ENCODE measurements around the gene SLC30A2. TPM values are rescaled to one million over a fixed set of nuclear protein-coding genes. Genes with fewer than 3 reads are reported as not detected.

SLC30A2 gene
- total and polyA plus RNA-seq, 2 of the 13 experiments (the other 11 are each of a cell fraction or from before 2014, with no cell fraction given) = not detected

DNA sequence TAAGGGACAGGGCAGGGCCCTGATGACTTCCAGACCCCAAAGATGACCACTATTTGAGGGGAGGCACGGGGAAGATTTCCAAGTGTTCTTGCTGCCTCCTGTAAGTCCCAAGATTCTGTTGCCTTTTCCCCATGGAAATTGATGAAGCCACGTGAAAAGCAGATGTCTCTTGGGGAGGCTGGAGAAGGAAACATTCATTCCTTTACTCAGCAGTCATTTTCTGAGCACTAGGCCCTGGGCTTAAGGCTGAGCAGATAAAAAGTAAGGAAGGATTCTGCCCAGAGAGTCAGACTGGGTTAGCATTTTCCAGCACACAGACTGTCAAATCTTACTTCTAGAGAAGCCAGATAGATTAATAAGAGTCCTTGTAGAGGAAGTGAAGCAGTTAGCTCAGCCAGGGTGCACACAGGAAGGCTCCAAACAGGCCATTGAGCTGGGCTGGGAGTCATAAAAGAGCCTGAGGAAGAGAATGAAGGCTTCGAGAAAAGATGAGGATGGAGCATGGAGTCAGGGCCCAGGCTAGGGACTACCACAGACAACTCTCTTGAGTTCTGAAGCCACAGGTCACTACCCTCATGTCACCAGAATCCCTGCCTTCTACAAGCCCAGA, 14.2 kb downstream of the SLC30A2 start:
- Histone ChIP-seq H3K9me3 (ENCODE audit: low read length) (no peaks in the 10 kb centered on the region), H3K79me2 (ENCODE audit: insufficient read depth, low read length) (no peaks in the 10 kb centered on the region), H2AFZ (ENCODE audit: low read length) (no peak overlapping the region), H3K4me1 (ENCODE audit: insufficient read depth, low read length) (peaks cover 62% of the 10 kb centered on the region), H3K9ac (ENCODE audit: insufficient read depth, low read depth, low read length) (no peak overlapping the region), H3K27me3 (ENCODE audit: control insufficient read depth in 1 of 2, insufficient read depth in 2 of 2, low read length in 2 of 2) (peaks cover 0 to 21% of the 10 kb centered on the region in 2 experiments; a peak in 4 of 5 replicates), H3K27ac (ENCODE audit: extremely low read length, insufficient read depth, low read length) (no peak overlapping the region), H3K4me3 (replicated peaks in 1 of 3; ENCODE audit: insufficient read depth in 1 of 3, low read depth in 2 of 3, low read length in 3 of 3) (no peak overlapping the region), H3K36me3 (replicated peaks in 1 of 2; ENCODE audit: control insufficient read depth in 1 of 2, insufficient read depth in 2 of 2, low read length in 2 of 2) (no peaks in the 10 kb centered on the region), H3K4me2 (ENCODE audit: low read depth, low read length) (no peak overlapping the region), H4K20me1 (ENCODE audit: insufficient read depth, low read length) (no peaks in the 10 kb centered on the region)
- 4% methylated on average over 3 of the region's 3 CpGs for WGBS (ENCODE audit: low lambda C conversion rate)
- DNase-seq (ENCODE audit: low spot score) = no peak
- CTCF ChIA-PET (ENCODE audit: low intra/inter-chr PET ratio, low total read pairs) = no interaction called here
- ATAC-seq = no peak
- intact Hi-C loops (cut with micrococcal nuclease; ENCODE audit: unreplicated experiment) = no loop called here
- no peak for FAIRE-seq
- BruUV-seq (replicated peaks) = no TSS peak
- POLR2A ChIA-PET = no interaction called here
- in situ Hi-C loops (cut with HindIII; ENCODE audit: extremely low pct_ligation_motif_present, low pct_unique_long_range_greater_than_20kb) = no loop called here
- TF ChIP-seq ZNF354B (CRISPR knock-in tag; IDR thresholded peaks at IDR 0.05) (no peak), ZNF577 (CRISPR knock-in tag; IDR thresholded peaks at IDR 0.05; ENCODE audit: borderline replicate concordance, low read depth) (no peak), MLLT10 (CRISPR knock-in tag; IDR thresholded peaks at IDR 0.05) (no peak), ZNF724P (CRISPR knock-in tag; IDR thresholded peaks at IDR 0.05; ENCODE audit: borderline replicate concordance) (no peak), SALL2 (CRISPR knock-in tag; IDR thresholded peaks at IDR 0.05) (no peak)

DNA sequence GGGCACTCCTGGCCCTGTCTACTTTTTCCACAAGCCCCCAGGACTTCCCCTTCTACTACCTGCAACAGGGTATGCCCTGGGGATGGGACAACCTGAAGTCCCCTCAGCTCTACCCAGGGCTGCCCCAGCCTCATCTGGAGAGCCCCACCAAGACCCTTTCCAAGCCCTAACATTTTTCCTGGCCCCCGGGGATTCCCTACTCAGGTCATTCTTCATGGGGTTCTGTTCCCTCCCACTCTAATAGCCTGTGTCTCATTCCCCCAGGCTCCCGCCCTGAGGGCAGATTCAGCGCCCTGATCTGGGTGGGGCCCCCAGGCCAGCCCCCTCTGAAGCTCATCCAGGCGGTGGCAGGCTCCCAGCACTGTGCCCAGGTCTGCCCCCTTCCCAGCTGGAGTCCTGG, 14.7 kb downstream of the SLC30A2 start:
- DNase-seq (ENCODE audit: low spot score) = no peak
- no peaks in the 10 kb centered on the region for H4K20me1 ChIP-seq (ENCODE audit: insufficient read depth, low read length)
- no peak overlapping the region for H3K4me3 ChIP-seq (replicated peaks in 1 of 3; ENCODE audit: insufficient read depth in 1 of 3, low read depth in 2 of 3, low read length in 3 of 3)
- intact Hi-C loops (cut with micrococcal nuclease; ENCODE audit: unreplicated experiment) = no loop called here
- in situ Hi-C loops (cut with HindIII; ENCODE audit: extremely low pct_ligation_motif_present, low pct_unique_long_range_greater_than_20kb) = no loop called here
- 23% methylated on average over 4 of the region's 4 CpGs for WGBS (ENCODE audit: low lambda C conversion rate)
- ChIA-PET CTCF (ENCODE audit: low intra/inter-chr PET ratio, low total read pairs) (no interaction called here), POLR2A (no interaction called here)
- H3K9ac ChIP-seq (ENCODE audit: insufficient read depth, low read depth, low read length) = no peak overlapping the region
- no peaks in the 10 kb centered on the region for H3K79me2 ChIP-seq (ENCODE audit: insufficient read depth, low read length)
- ATAC-seq = no peak
- H2AFZ ChIP-seq (ENCODE audit: low read length) = no peak overlapping the region
- no peaks in the 10 kb centered on the region for H3K36me3 ChIP-seq (replicated peaks in 1 of 2; ENCODE audit: control insufficient read depth in 1 of 2, insufficient read depth in 2 of 2, low read length in 2 of 2)
- H3K4me2 ChIP-seq (ENCODE audit: low read depth, low read length) = no peak overlapping the region
- H3K4me1 ChIP-seq (ENCODE audit: insufficient read depth, low read length) = peaks cover 58% of the 10 kb centered on the region
- no peak overlapping the region for H3K27ac ChIP-seq (ENCODE audit: extremely low read length, insufficient read depth, low read length)
- H3K27me3 ChIP-seq (ENCODE audit: control insufficient read depth in 1 of 2, insufficient read depth in 2 of 2, low read length in 2 of 2) = peaks cover 0 to 18% of the 10 kb centered on the region in 2 experiments; a peak in 4 of 5 replicates
- no peak for FAIRE-seq
- no peaks in the 10 kb centered on the region for H3K9me3 ChIP-seq (ENCODE audit: low read length)
- no TSS peak for BruUV-seq (replicated peaks)
- no peak for TF ChIP-seq ZNF777 (CRISPR knock-in tag; IDR thresholded peaks at IDR 0.05)
- no peak for TF ChIP-seq TEAD3 (CRISPR knock-in tag; optimal IDR thresholded peaks at IDR 0.05; ENCODE audit: borderline replicate concordance)
- no peak for TF ChIP-seq SOX5 (CRISPR knock-in tag; IDR thresholded peaks at IDR 0.05; ENCODE audit: borderline replicate concordance)
- no peak for TF ChIP-seq ZNF10 (CRISPR knock-in tag; IDR thresholded peaks at IDR 0.05; ENCODE audit: borderline replicate concordance, low read depth)
- TF ChIP-seq FOXJ3 (CRISPR knock-in tag; IDR thresholded peaks at IDR 0.05; ENCODE audit: borderline replicate concordance) = no peak
- no peak for TF ChIP-seq ZNF879 (CRISPR knock-in tag; IDR thresholded peaks at IDR 0.05)
- TF ChIP-seq TCF7L2 (IDR thresholded peaks at IDR 0.05; ENCODE audit: low read depth, low read length) = no peak
- no peak for TF ChIP-seq NR2F2 (IDR thresholded peaks at IDR 0.05; ENCODE audit: borderline replicate concordance, low read depth)
- TF ChIP-seq ZNF264 (CRISPR knock-in tag; IDR thresholded peaks at IDR 0.05) = no peak
- no peak for TF ChIP-seq ZNF343 (CRISPR knock-in tag; IDR thresholded peaks at IDR 0.05)
- TF ChIP-seq SRF (IDR thresholded peaks at IDR 0.05; ENCODE audit: low read depth, low read length) = no peak
- TF ChIP-seq EZH2 (conservative IDR thresholded peaks at IDR 0.05; ENCODE audit: low read depth, low read length) = no peak
- TF ChIP-seq CEBPG (CRISPR knock-in tag; IDR thresholded peaks at IDR 0.05) = no peak
- no peak for TF ChIP-seq HMG20A (CRISPR knock-in tag; IDR thresholded peaks at IDR 0.05; ENCODE audit: borderline replicate concordance)
- TF ChIP-seq, protein P1, sequence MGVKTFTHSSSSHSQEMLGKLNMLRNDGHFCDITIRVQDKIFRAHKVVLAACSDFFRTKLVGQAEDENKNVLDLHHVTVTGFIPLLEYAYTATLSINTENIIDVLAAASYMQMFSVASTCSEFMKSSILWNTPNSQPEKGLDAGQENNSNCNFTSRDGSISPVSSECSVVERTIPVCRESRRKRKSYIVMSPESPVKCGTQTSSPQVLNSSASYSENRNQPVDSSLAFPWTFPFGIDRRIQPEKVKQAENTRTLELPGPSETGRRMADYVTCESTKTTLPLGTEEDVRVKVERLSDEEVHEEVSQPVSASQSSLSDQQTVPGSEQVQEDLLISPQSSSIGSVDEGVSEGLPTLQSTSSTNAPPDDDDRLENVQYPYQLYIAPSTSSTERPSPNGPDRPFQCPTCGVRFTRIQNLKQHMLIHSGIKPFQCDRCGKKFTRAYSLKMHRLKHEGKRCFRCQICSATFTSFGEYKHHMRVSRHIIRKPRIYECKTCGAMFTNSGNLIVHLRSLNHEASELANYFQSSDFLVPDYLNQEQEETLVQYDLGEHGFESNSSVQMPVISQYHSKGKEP (CRISPR knock-in tag; IDR thresholded peaks at IDR 0.05) = no peak
- TF ChIP-seq U2AF1 (optimal IDR thresholded peaks at IDR 0.05; ENCODE audit: low read depth, low read length) = no peak
- TF ChIP-seq HOXD1 (CRISPR knock-in tag; IDR thresholded peaks at IDR 0.05) = no peak
- TF ChIP-seq MLLT10 (CRISPR knock-in tag; IDR thresholded peaks at IDR 0.05) = no peak
